ENCODE data around the gene SKI.
"Not testable (repeated sequence)": the region's sequence is repeated elsewhere in the genome, so short reads cannot be mapped to it uniquely, and the experiment has no call there.

The SKI gene

DNA sequence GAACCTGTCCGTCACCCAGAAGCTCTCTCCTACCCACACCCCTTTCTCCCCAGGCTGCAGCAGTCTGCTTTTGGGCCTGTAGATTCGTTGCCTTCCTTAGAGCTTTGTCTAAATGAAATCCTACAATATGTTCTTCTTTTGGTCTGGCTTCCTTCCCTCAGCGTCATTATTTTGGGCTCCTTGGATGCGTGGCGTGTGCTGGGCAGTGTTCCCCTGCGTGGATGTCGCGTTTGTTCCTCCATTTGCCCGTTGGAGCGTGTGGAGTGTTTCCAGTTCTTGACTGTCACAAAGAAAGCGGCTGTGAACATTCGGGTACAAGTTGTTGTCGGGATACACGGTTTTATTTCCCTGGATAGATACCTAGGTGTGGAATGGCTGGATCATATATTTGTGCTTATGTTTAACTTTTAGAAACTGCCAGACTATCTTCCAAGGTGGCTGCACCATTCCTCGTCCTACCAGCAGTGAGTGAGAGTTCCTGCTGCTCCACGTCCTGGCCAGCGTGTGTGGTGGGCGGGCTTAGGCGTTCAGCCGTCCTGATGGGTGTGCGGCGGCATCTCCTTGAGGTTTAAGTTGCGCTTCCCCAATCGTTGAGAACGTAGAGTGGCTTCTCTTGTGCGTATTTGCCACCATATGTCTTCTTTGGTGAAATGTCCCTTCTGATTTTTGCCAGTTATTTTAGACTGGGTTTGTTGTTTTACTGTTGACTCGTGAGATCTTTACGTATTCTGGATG, 31.7 kb downstream of the SKI start:
- DNase-seq (ENCODE audit: low read depth in 2 of 2, low spot score in 1 of 2) = no peak

DNA sequence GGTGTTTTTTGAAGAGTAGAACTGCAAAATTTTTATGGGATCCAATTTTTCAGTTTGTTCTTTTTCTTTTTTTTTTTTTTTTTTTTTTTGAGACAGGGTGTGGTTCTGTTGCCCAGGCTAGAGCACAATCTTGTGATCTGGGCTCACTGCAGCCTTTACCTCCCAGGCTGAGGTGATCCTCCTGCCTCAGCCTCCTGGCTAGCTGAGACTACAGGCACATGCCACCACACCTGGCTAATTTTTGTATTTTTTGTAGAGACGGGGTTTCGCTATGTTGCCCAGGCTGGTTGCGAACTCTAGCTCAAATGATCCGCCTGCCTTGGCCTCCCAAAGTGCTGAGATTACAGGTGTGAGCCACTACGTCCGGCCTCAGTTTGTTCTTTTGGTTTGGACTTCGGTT, 32.4 kb downstream of the SKI start:
- not testable (repeated sequence) for DNase-seq (ENCODE audit: low read depth in 2 of 2, low spot score in 1 of 2)

DNA sequence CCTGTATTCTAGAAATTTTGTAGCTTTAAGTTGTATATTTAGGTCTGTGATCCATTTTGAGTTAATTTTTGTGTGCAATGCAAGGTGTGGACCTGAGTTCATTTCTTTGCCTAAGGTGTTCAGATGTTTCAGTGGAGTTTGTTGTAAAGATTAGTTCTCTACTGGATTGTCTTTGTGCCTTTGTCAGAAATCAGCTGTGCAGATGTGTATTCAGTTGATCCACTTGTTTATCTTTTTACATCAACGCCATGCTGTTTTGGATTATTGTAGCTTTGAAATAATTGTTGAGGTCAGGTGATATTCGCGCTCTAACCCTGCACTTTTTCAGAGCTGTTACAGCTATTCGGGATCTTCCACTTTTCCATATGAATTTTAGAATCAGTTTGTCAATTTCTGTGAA, 32.8 kb downstream of the SKI start:
- DNase-seq (ENCODE audit: low read depth in 2 of 2, low spot score in 1 of 2) = no peak

DNA sequence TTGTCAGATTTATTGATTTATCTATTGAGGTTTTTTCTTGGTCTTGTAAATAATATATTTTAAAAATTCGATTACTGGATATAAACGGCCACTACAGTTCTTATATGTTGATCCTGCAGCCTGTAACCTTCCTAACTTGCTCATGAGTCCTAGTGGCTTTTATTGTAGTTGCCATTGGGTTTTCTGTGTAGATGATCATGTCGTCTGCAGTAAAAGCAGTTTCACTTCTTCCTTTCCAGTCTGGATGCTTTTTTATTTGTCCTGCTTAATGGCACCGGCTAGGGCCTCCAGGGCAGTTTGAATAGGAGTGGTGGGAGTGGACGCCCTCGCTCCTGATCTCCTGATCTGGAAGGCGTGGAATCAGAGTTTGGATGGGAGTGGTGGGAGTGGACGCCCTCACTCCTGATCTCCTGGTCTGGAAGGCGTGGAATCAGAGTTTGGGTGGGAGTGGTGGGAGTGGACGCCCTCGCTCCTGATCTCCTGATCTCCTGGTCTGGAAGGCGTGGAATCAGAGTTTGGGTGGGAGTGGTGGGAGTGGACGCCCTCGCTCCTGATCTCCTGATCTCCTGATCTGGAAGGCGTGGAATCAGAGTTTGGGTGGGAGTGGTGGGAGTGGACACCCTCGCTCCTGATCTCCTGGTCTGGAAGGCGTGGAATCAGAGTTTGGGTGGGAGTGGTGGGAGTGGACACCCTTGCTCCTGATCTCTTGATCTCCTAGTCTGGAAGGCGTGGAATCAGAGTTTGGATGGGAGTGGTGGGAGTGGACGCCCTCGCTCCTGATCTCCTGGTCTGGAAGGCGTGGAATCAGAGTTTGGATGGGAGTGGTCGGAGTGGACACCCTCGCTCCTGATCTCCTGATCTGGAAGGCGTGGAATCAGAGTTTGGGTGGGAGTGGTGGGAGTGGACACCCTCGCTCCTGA, 33.6 kb downstream of the SKI start:
- DNase-seq (ENCODE audit: low read depth in 2 of 2, low spot score in 1 of 2) = not testable (repeated sequence)

DNA sequence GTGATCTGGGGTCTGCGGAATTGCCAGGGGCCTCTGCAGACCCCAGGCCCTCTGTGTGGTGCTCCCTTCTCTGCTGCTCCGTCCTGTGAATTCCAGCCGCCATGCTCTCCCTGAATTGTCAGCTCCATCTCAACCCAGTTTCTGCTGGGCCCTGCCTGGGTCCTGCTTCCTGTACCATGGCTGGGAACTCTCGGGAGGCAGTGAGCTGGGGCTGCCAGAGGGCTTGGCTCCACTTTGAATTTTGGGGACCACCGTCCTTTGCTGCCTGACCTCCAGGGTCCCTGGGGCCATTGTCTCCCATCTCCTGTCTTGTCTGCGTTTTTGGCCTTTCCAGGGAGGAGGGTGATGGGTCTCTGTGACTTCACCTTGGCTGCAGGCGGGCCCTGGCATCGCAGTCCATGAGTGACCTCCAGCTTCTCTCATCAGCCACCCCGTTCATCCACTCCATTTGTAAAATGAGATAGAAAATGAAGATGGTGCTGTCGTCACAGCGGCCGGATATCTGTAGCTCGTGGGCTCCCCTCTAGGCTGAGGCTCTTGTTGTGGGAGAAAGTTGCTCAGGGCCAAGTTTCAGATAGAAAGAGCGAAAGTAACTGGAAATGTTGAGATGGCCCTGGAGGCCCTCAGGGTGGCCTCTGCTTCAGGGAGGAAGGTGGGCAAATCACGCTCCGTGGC, 38.3 kb downstream of the SKI start:
- DNase-seq (ENCODE audit: low read depth in 2 of 2, low spot score in 1 of 2) = no peak

DNA sequence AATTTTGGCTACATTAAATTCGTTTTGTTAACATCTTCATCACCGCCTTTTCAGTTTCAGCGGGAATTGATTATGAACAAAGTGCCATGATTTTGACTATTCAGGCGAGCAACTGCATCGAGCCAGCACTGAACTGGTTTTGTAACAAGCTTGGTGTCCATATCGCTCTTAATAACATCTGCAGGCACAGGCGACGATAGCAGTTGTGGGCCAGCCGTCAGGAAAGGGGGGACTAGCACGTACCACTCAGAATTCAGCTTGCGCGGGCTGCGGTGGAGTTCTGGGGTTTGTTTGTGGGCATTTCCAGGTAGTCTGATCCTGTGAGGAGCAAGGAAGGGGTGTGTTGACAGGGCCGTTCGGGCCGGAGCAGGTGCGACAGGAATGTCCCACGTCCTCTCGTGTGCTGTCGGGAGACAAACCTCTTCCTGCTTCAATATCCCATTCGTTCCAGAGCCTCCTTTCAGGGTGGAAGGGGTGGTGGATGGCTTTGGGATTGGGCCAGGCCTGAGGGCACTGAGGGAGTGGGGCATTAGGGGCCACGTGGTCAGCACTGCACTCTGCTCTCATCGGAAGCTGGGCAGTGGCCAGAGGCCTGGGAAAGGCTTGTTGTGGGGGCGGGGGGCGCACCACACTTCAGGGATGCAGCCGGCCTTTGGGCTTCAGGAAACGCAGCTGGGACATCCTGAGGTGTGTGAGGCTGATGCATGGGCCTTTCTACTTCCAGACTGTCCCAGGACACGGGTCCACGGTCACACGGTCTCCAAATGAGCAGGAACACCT, 39.1 kb downstream of the SKI start:
- no peak for DNase-seq (ENCODE audit: low read depth in 2 of 2, low spot score in 1 of 2)

DNA sequence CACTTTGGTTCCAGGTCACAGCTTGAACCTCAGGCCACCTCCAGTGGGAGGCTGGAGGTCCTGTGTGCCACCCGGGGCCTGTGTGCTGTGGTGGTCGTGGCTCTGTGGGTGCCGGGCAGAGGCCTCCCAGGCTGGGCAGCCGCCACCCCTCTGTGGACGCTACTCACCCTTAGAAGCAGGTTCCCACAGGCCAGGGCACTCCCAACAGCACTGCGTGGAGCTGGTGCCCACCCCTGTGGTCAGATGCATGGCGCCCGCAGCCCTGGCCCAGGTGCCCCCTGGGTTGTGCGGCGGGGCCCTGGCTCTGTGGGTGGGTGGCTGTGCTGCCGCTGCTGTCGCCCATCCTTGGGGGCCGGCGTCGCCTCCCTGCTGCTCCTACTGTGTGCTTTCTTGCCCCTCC, 39.7 kb downstream of the SKI start:
- no peak for DNase-seq (ENCODE audit: low read depth in 2 of 2, low spot score in 1 of 2)

DNA sequence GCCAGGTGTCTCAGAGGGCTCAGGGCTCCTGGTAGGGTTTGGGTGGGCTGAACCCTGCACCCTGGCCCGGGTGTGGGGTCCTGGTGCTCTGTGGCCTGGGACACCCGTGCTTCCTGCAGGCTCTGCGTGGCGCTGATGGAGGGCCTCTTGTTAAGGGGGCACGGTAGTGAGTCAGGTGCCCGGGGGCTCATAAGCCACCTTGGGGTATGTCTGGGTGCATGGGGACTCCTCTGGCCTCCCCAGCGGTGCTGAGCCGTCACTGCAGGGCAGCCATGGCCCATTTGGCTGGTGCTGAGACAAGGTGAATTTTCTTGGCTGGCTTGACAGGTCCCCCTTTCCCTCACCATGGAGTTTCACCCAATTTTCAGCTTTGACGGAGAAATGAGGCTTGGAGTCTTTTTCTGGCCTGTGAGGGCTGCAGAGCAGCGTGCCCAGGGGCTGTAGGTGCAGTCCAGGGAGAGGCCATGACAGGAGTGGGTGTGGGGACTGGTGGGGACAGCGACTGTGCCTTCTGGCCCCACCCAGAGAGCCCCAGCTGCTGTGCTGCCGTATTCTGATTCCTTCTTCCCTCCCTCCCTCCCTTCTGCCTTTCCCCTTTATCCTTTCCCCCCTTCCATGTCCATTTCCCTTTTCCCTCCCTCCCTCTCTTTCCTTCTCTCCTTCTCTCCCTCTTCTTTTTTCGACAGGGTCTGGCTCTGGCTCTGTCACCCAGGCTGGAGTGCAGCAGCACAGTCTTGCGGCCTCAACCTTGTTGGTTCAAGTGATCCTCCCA, 40.4 kb downstream of the SKI start:
- DNase-seq (ENCODE audit: low read depth in 2 of 2, low spot score in 1 of 2) = no peak

DNA sequence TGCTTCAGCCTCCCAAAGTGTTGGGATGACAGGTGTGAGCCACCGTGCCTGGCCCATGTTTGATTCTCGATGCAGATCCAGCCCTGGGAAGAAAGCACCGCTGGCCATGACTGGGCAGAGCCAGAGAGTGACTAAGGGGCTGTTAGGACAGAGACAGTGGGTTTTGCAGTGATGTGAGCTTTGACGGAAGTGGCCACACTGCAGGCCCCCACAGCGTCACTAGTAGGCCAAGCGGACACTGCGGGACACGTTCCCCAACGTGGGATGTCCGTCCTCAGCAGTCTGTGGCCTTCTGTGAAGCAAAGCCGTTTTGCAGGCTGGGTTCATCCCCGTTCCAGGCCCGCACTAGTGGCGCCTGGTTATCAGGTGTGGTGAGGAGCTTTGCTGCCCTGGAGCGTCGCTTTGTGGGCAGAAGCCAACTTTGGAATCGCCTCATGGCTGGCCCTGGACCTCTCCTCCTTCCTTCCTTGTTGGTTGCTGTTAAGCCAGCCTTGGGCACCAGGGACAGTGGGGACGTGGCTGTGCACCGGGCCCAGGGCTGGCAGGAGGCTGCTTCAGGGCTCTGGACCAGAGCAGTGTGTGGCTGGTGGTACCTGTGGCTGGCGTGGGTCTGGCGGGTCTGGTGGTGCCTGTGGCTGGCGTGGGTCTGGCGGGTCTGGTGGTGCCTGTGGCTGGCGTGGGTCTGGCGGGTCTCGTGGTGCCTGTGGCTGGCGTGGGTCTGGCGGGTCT, 41.2 kb downstream of the SKI start:
- DNase-seq (ENCODE audit: low read depth in 2 of 2, low spot score in 1 of 2) = no peak

DNA sequence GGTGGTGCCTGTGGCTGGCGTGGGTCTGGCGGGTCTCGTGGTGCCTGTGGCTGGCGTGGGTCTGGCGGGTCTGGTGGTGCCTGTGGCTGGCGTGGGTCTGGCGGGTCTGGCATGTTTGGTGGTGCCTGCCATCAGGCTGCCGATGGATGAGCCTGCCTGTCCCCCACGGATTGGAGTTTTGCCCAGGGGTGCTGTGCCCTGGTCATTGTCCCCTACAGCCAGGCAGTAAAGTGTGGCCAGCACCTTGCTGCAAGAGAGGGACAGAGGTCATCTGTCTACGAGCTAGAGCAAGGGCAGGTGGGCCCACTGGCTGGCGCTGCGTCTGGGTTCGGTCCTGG, 41.8 kb downstream of the SKI start:
- DNase-seq (ENCODE audit: low read depth in 2 of 2, low spot score in 1 of 2) = no peak

DNA sequence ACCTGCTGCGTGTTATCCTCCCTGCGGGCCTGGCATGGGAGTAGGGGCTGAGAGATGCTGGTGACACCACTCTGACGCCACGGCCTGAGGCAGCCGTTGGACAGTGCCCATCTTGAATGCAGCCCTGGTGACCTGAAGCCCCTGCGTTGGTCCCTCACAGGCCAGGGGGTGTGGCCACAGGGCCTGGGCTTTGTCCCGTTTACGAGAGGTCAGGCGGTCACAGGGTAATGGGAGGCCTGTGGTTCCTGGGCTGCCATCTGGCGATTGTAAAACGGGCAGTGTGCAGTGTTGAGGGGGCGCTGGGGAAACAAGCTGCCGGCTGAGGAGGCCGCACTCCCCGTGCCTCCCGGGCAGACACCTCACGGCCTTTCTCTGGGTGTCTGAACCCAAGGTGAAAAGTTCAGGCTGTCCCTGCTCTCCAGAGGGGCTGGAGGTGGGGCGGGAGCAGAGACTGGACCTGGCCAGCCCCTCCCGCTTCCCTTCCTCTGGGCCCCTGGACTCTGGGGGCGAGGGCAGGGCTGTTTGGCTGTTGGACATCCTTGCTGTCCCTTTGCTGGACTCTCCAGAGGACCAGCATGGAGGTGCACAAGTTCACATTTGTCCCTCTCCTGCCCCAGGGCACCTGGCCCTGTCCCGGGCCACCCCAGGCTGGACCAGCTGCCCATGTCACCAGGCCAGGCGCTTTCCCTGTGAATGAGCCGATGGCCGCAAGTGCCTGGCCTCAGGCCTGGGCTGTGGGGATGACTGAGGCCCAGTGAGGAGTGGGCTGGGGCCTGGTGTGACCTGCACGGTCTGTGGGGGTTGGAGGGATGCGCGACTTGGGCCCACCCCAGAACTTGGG, 42.4 kb downstream of the SKI start:
- DNase-seq (ENCODE audit: low read depth in 2 of 2, low spot score in 1 of 2) = no peak

DNA sequence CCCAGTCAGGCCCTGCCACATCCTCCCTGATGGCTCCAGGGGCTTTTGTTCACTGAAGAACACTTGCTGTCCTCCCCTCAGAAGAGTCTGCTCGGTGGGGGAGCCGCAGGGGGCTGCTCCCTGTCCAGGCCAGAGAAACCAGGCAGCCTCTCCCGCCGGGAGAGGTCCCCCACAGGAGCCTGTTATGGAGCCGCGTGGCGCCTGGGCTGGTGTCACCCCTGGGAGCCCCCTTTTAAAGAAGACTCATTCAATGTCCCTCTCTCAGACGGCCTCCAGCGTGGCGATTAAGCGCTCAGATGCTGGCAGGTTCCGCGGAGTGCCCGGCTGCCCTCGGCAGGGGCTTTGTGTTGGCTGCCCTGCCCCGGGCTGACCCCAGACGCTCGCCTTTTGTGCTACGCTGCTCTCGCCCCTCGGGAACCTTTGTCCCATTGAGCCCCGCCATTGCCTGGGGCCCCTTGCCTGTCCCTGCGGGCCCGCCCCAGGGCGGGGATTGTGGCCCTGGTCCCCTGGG, 43.1 kb downstream of the SKI start:
- DNase-seq (ENCODE audit: low read depth in 2 of 2, low spot score in 1 of 2) = no peak

DNA sequence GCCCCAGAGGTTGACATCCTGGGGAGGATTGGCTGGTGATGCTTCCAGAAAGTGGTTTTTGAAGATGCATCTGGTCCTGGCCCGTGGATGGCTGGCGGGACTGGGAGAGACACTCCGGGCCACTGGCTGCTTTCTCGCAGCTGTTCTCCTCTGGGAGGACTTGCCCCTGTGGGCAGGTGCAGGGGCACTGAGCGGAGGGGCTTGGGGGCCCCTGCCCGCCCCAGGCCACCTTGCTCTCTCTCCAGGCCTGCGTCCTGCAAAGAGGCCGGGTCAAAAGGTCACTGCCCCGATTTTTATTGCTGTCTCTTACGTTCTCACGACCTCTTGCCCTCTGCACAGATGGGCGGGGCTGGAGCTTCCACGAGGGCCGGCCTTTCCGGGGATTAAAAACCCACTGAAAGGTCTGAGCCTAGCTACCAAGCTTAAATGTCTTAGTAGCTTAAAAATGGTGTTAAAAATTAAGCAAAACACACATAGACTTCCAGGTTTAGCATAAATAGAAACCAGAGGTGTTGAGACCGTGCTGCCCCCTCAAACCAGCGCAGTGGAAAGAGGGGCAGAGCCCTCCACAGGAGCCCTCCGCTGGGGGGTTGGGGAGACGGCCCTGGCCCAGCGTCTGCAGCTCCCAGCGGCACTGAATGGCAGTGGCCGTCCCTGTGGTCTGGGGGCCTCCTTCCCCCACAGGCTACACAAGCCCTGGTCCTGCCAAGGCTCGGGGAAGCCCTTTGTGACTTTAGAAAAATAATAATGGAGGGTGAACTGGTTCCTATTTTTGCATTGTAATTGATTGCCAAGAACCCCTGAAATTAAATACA, 43.9 kb downstream of the SKI start:
- no peak for DNase-seq (ENCODE audit: low read depth in 2 of 2, low spot score in 1 of 2)

DNA sequence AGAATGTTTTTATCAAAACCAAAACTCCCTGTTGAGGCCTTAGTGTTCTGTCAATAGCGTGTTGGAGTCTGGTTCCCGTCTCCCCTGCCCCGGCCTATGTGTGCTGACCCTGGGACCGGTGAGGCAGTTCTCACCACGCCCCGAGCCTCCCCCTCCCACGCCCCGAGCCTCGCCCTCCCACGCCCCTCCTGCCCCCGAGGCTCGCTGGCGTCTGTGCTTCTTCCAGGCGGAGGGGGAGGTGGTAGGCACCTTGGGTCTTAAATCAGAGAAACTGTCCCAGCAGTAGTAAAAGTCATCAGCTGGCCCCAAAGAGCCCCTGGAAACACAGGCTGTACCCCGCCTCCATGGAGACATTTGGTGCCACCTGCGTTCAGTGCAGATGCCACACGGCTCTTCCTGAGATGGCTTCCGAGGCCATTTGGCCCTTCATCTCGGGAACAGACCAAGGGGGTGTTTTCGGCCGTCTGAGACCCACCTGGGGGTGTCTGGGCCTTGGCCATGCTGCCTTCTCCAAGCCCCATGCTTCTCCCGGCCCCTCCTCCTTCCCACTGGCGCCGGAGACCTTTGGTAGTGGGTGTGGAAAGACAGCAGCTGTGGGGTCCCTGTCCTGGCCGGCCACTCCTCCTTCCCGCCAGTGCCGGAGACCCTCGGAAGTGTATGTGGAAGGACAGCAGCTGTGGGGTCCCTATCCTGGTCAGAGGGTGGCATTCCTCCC, 44.7 kb downstream of the SKI start:
- no peak for DNase-seq (ENCODE audit: low read depth in 2 of 2, low spot score in 1 of 2)

DNA sequence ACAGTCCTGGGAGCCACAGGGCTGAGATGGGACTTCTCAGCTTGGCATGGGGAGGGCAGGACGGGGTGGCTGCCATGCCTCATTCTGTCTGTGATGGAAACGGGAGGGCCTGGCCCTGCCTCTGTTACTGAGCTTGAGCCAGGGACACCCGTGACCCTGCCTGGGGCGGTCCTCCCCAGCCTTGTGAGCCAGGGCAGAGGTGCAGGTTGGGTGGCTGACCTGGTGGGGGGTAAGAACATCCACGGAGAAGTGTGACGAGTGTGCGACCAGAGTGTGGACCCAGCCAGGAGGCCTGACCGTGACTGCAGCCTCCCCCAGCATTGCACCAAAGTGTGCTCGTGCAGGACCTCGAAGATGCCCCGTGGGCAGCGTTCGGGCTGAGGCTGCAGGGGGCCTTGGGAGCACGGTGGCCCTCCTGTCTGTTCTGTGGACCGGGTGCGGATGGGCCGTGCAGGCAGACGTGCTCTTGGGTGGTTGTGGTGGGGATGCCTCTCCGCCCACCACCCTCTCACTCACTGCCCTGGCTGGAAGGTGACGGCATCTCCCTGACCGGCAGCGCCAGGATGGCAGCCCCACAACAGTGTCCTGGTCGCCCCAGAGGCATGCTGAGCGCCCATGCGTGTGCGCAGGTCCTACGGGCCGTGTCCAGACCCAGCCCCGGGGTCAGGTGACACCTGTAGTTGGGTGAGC, 45.4 kb downstream of the SKI start:
- DNase-seq (ENCODE audit: low read depth in 2 of 2, low spot score in 1 of 2) = no peak

DNA sequence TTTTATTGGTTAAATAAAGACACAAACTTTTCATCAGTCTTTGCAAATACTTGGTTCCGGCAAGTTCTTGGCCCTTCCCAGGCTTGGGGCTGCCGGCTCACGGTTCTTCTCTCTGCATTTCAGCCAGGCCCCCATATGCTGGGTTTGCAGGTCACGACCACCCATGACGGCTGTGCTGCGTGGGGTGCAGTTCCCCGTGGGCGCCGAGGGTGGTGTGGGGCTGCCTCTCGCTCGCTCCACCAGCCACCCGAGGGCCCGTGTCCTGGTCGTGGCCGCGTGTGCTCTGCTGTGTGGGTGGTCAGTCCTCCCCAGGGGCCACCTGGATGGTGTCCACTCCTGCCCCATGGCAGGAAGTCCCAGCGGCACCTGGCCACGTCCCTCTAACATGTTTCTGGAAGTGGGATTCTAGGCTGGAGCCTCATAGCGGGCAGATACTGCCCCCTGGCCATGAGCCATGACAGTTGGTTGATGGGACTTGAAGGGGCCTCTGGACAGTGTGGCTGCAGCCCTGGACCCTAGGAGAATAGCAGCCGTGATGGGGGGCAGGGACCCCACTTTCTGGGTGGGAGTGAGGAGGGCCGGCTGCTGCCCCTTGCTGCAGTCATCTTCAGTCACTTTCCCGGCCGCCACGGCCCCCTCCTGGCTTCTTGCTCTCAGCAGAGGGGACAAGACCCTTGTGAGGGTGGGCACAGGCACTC, 46.3 kb downstream of the SKI start:
- DNase-seq (ENCODE audit: low read depth in 2 of 2, low spot score in 1 of 2) = no peak
